ENCODE data around the gene POTEB3.
"Not testable (repeated sequence)": the region's sequence is repeated elsewhere in the genome, so short reads cannot be mapped to it uniquely, and the experiment has no call there.

Gene POTEB3

DNA sequence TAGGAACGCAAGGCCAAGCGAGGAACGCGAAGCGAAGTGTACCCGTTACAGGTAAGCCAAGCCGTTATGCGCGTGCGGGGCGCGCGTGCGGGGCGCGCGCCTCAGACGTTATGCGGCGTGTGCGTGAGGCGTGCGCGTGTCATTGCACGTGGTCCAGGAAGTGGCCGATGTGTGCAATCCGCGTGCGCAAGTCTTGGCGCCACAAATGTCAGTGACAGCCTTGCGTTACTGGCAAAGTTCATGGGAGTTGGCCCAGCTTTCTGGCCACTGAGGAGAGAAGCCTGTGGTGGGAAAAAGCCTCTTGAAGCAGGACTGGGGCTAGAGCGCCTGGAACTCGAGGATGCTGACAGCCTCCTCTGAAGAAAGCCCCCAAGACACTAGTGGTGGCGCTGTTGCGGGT is at the start of gene POTEB3:
TSS of gene POTEB3 (minus strand) at position 101 of the 400 bp plus-strand sequence. CDS start 488 bp downstream, outside the sequence.
- not testable (repeated sequence) for DNase-seq

DNA sequence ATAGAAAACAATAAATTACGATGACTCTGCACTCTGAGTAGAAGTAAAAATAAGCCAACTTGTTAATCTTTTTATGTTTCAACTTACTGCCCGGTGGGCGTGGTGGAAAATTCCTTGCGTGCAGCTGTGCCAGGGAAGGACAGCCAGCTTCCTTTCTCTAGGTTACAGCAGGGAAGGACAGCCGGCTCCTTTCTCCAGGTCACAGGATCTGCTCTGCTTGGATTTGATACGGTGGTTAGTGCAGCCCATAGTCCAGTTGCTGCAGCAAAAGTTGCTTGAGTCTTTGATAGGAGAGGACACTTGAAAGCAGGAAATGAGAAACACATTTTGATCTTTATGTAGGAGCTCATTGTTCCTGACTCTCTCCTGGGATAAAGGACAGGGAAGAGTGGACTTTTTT is 13.4 kb upstream of the POTEB3 start:
- DNase-seq = not testable (repeated sequence)

DNA sequence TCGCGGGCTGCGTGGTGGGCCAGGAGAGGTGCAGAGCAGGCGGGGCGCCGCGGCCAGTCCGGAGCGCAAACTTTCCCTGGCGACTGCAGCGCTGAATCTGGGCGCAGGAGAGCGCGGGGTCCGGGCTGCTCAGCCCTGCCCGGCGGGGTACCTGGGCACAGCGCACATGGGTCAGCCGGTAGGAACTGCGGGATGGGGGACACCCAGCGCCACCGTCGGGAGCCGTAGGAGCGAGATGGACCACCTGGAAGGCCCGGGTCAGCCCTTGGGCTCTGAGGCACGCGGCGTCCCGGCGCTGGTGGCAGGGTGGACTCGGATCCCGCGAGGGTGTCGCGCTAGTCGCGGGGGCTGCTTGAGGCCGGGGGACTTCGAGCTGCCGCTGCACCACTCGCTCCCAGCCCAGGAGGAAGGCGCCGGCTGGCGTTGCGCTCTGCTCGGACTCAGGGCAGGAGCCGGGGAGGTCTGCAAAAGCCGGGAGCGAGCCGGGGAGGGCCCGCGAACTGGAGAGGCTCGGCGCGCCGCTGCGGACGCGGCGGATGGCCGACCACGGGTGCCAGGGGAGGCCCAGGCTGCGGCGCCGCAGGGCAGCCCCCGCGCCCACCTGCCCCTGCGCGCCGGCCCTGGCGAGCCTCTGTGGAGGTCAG is 11.7 kb upstream of the POTEB3 start:
- not testable (repeated sequence) for DNase-seq

DNA sequence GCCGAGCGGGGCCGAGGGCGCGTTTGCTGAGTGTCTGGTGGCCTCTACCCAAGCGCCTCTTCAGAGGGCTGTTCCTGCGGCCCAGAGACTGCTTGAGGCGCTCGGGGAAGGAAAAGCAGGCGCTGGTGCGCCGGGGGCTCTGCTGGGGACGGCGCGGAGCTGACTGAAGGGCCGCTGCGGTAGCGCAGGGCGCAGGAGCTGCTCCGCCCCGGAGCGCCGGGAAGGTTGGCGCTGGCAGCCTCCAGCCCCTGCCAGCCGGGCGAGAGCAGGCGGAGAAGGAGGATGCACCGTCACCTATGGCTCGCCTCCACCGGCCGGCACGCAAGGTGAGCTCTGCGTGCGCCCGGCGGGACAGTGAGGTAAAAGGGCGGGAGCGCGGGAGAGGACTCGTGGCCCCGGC is 11.2 kb upstream of the POTEB3 start:
- not testable (repeated sequence) for DNase-seq

DNA sequence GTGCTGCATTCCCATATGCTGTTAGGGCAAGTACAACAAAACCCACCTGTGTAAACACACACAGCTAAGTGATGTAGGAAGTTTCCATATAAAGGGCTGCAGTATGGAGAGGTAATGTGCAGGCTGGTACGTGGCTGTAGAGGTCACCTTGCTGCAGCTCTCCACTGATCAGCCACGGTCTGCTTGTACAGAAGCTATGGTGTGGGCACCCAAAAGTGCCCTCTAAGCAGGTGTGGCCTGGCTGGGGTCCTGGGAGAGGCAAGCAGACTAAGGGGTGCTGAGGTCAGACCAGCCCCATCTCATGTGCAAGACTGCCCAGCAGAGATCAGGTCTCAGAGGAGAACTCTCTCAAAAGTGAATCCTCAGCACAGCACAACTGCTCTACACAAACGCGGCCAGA is 32.9 kb downstream of the POTEB3 start:
- not testable (repeated sequence) for DNase-seq

DNA sequence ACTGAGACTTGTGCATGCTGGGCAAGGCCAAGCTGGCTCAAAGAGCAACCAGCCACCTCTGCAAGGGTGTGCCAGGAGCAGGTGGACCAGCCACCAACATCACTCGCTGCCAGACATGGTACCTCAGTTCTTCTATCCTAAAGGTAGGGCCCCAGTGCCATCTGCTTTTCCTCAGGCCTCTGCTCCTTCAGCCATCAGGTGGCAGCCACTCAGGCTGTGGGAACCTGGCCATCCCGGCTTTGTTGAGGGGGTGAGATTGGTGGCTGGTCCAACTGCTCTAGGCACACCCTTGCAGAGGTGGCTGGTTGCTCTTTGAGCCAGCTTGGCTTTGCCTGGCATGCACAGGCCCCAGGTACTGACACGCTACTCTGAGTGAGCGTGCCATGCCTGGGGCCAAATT is 38.8 kb downstream of the POTEB3 start:
- not testable (repeated sequence) for DNase-seq

DNA sequence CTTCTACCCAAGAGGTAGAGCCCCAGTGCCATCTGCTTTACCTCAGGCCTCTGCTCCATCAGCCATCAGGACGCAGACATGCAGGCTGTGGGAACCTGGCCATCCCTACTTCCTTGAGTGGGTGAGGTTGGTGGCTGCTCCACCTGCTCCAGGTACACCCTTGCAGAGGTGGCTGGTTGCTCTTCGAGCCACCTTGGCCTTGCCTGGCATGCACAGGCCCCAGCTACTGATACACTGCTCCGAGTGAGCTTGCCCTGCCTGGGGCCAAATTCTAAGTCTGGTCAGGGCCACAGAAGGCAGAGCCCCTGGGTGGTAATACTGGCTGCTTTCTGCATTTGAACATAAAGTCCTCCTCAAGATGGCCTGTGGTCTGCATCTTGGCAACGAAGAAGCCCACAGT is 41.2 kb downstream of the POTEB3 start:
- DNase-seq = not testable (repeated sequence)

DNA sequence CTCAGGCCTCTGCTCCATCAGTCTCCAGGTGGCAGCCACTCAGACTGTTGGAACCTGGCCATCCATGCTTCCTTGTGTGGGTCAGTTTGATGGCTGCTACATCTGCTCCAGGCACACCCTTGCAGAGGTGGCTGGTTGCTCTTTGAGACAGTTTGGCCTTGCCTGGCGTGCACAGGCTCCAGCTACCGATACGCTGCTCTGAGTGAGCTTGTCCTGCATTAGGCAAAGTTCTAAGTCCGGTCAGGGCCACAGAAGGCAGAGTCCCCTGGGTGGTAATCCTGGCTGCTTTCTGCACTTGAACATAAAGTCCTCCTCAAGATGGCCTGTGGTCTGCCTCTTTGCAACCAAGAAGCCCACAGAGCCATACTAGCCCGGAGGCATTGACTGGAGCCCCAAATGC is 41.8 kb downstream of the POTEB3 start:
- DNase-seq = not testable (repeated sequence)

DNA sequence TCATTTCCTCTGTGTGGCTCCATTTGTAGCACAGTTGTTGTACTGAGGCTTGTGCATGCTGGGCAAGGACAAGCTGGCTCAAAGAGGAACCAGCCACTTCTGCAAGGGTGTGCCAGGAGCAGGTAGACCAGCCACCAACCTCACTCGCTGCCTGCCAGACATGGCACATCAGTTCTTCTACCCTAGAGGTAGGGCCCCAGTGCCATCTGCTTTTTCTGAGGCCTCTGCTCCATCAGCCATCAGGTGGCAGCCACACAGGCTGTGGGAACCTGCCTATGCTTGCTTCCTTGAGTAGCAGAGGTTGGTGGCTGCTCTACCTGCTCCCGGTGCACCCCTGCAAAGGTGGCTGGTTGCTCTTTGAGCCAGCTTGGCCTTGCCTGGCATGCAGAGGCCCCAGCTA is 42.6 kb downstream of the POTEB3 start:
- not testable (repeated sequence) for DNase-seq

DNA sequence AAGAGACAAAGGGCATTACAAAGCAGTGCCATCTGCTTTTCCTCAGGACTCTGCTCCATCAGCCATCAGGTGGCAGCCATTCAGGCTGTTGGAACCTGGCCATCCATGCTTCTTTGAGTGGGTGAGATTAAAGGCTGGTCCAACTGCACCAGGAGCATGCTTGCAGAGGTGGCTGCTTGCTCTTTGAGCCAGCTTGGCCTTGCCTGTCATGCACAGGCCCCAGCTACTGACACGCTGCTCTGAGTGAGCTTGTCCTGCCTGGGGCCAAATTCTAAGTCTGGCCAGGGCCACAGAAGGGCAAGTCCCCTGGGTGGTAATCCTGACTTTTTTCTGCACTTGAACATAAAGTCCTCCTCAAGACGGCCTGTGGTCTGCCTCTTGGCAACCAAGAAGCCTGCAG is 43.1 kb downstream of the POTEB3 start:
- not testable (repeated sequence) for DNase-seq

DNA sequence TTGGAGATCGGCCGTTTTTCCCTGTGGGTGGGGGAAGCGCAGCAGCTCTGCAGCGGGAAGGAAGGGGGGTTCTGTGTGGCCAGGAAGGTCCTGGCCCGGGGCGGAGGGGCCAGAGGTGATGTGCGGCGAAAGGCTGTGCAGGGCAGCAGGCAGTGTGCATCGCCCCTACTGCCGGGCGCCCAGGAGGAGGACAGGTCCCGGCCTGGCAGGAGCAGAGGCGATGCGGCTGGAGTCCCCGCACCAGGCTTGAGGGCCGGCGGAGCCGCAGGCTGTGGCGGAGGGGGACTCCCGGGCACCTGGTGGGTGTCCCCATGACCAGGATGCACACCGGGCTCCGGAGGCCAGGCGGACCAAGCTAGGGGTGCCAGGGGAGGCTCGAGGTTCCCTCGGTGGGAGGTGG is 54.3 kb downstream of the POTEB3 start:
- not testable (repeated sequence) for DNase-seq

DNA sequence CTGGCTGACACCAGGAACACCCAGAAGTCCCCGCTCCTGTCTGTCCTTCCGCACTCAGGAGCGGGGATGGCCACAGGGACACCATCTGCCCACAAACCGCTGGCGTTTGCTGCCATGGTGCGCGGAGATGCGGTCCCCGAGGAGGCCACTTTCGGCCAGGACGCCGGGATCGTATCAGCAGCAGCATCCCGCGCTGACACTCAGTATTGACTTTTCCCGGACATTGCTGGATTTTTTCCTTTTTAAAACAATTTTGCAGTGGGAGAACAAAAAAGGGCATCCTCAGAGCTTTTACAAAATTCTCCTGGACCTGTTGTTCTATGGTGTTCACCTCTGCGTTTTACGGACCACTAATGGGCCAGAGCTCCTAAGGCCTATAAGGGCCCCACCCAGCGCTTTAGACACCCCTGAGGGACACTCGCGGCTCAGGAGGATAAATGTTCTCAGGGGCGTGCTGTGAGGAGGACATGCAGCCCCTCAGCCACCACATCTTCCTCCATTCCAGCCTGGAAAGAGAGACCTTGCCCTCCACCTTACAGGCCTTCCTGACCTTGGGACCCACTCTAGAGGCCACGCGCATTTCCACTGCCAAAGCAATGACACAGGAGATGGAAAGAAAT is 56.3 kb downstream of the POTEB3 start:
- DNase-seq = not testable (repeated sequence)

DNA sequence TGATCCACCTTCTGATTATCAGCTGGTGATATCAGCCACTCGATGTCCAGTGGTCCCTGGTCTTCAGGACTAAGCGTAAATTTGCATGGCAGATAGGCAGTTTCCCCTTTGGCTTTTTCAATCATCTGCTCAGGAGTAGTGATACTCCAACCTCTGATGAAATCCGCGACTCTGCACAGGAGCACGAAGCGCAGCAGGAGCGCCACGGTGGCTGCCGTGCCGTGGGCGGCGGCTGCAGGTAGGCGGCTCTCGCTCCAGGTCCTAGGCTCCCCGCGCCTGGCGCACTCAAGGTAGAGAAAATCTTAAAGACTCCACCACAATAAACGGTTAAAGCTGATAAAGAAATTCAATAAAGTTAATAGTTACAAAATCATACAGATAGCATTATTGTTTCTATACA is 66.6 kb downstream of the POTEB3 start:
- not testable (repeated sequence) for DNase-seq

DNA sequence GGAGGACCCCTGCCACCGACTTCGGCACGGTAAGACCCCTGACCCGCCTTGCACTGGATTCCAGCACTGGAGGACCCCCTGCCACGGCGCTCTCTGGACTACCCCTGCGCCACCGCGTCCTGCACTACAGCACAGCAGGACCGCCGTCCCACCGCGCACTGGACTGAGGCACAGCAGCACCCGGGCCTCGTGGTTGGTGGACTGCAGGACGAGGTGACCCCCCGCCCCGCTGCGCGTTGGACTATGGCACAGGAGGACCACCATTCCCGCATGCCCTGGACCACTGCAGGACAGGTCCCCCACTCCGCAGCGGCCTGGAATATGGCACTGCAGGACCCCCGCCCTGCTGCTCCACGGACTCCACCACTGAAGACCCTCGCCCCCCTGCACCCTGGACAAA is 71.1 kb downstream of the POTEB3 start:
- DNase-seq = not testable (repeated sequence)

DNA sequence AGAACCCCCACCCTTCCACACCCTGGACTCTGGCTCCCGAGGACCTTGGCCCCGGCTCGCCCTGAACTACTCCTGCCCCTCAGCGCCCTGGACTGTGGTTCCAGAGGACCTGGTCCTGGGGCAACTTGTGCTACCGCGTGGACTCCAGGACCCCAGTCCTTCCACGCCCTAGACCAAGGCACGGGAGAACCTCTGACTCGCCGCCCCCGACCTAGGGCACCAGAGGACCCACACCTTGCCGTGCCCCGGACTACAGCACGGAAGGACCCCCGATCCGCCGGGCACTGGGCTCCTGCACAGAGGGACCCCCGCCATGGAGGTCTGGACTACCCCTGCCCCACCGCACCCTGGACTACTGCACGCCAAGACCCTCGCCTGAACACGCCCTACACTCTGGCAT is 71.7 kb downstream of the POTEB3 start:
- not testable (repeated sequence) for DNase-seq
